GM12878 (cell line): ENCODE measurements around the gene DRAXIN. TPM values are rescaled to one million over a fixed set of nuclear protein-coding genes. Genes with fewer than 3 reads are reported as not detected.

Experiments
- ATAC-seq: fragments of 200-7000 bp; cut with Tn5 transposase; 3 replicates; pipeline ENCODE4 v1.9.1; 2020; ENCODE audit warnings: mild to moderate bottlenecking, moderate library complexity
- BruUV-seq: library from RNA; stranded (reverse); fragments of 400-500 nt; replicated peaks from 2 replicates; lab custom pipeline; 2021; lab: Mats Ljungman, UMichigan
- CTCF ChIA-PET: fragments of 300-600 bp; sonication (Branson Sonifier 250); formaldehyde crosslinking; extraction: SDS; loops from one replicate; lab custom pipeline; 2021; ENCODE audit warnings: inconsistent platforms; lab: Yijun Ruan, JAX
- POLR2A ChIA-PET: fragments of 350-600 bp; formaldehyde crosslinking; extraction: SDS; loops from one replicate; lab custom pipeline; 2021; ENCODE audit warnings: inconsistent platforms; lab: Charles Lee
- RAD21 ChIA-PET: fragments of 300-600 bp; sonication (Branson Sonifier 250); formaldehyde crosslinking; loops from one replicate; lab custom pipeline; 2023; ENCODE audit warnings: antibody characterized with exemption; ENCODE audit not compliant: unreplicated experiment; lab: Charles Lee
- SMC1A ChIA-PET: fragments of 300-600 bp; sonication (Branson Sonifier 250); formaldehyde crosslinking; loops from one replicate; lab custom pipeline; 2023; ENCODE audit not compliant: unreplicated experiment, uncharacterized antibody; lab: Charles Lee
- DNase-seq: peaks from one replicate; pipeline ENCODE4 v3.0.0-alpha.2; 2011; ENCODE audit warnings: low read depth, low spot score
- FAIRE-seq: peaks from 3 replicates; lab custom pipeline; 2011; peaks lifted over from hg19 to GRCh38; lab: Jason Lieb, UNC
- H2AFZ ChIP-seq: 2 replicates; pipeline ENCODE4 v1.6.0; 2011; ENCODE audit warnings: low read depth, low read length, control low read depth; ENCODE audit not compliant: control insufficient read depth
- H3K27ac ChIP-seq: 2 replicates; pipeline ENCODE4 v1.5.1; 2011; ENCODE audit warnings: control low read depth; ENCODE audit not compliant: control insufficient read depth, insufficient read depth
- H3K27me3 ChIP-seq, 2 experiments: replicated peaks in 1 of 2; 2 replicates each; pipeline versions ENCODE4 v1.6.0 to v1.6.1; 2011; ENCODE audit warnings: low read length in 1 of 2; ENCODE audit not compliant: control insufficient read depth in 2 of 2, insufficient read depth in 2 of 2
- H3K36me3 ChIP-seq, 2 experiments: 2 replicates each; pipeline ENCODE4 v1.5.1; 2011; ENCODE audit warnings: low read length in 1 of 2; ENCODE audit not compliant: control insufficient read depth in 2 of 2, insufficient read depth in 2 of 2
- H3K4me1 ChIP-seq: 2 replicates; pipeline ENCODE4 v1.6.1; 2011; ENCODE audit warnings: mild to moderate bottlenecking, low read length, moderate library complexity, mixed read lengths; ENCODE audit not compliant: control insufficient read depth, insufficient read depth
- H3K4me2 ChIP-seq: 2 replicates; pipeline ENCODE4 v1.6.0; 2011; ENCODE audit warnings: control low read depth; ENCODE audit not compliant: control insufficient read depth, insufficient read depth
- H3K4me3 ChIP-seq: fragments of 200-600 bp; sonication (generic); 2 replicates; pipeline ENCODE4 v1.5.1; 2016
- H3K79me2 ChIP-seq: 2 replicates; pipeline ENCODE4 v1.6.0; 2011; ENCODE audit warnings: low read length; ENCODE audit not compliant: control insufficient read depth, insufficient read depth
- H3K9ac ChIP-seq: 2 replicates; pipeline ENCODE4 v1.8.0; 2011; ENCODE audit warnings: low read length, control low read depth, mixed read lengths; ENCODE audit not compliant: control insufficient read depth, insufficient read depth
- H3K9me3 ChIP-seq: replicated peaks from 3 replicates; pipeline ENCODE4 v1.5.1; 2011; ENCODE audit warnings: mild to moderate bottlenecking, low read length; ENCODE audit not compliant: control insufficient read depth, insufficient read depth
- H4K20me1 ChIP-seq: 2 replicates; pipeline ENCODE4 v1.6.0; 2011; ENCODE audit not compliant: control insufficient read depth, insufficient read depth
- CREM ChIP-seq: IDR thresholded peaks from 2 replicates; pipeline ENCODE4 v1.6.1; 2014; ENCODE audit warnings: antibody characterized with exemption, low read depth
- HCFC1 ChIP-seq: fragments of 150-350 bp; IDR thresholded peaks from 2 replicates; pipeline ENCODE4 v1.6.1; 2014; ENCODE audit warnings: low read length
- MYB ChIP-seq: fragments of 150-350 bp; IDR thresholded peaks from 2 replicates; pipeline ENCODE4 v1.6.1; 2014; ENCODE audit warnings: mild to moderate bottlenecking, low read depth, low read length, borderline replicate concordance
- RELB ChIP-seq: fragments of 450-650 bp; IDR thresholded peaks from 2 replicates; pipeline ENCODE4 v1.6.1; 2017; ENCODE audit warnings: low read depth, mild to moderate bottlenecking, moderate library complexity
- SREBF2 ChIP-seq: IDR thresholded peaks from 2 replicates; pipeline ENCODE4 v1.6.1; 2012; ENCODE audit warnings: mild to moderate bottlenecking, low read length
- TBL1XR1 ChIP-seq: IDR thresholded peaks from 2 replicates; pipeline ENCODE4 v1.6.1; 2012; ENCODE audit warnings: low read depth, low read length, improper control_type of control experiment
- TCF12 ChIP-seq: IDR thresholded peaks from 2 replicates; pipeline ENCODE4 v1.6.1; 2011; ENCODE audit warnings: low read depth, mild to moderate bottlenecking, low read length
- YY1 ChIP-seq: IDR thresholded peaks from 2 replicates; pipeline ENCODE4 v1.6.1; 2011; ENCODE audit warnings: low read depth, mild to moderate bottlenecking, low read length
- ZBED1 ChIP-seq: IDR thresholded peaks from 2 replicates; pipeline ENCODE4 v1.6.1; 2016; ENCODE audit warnings: borderline replicate concordance
- WGBS: methylation state at CpG from one replicate; pipeline ENCODE4 v1.1.6; 2016; ENCODE audit warnings: low lambda C conversion rate; ENCODE audit not compliant: insufficient replicate concordance, insufficient coverage; ENCODE audit errors: missing lambda C conversion rate; 5-methylcytosine and 5-hydroxymethylcytosine counted together
- in situ Hi-C: fragments of 300-500 bp; cut with MboI; formaldehyde crosslinking; loops from 9 replicates; pipeline ENCODE4 v1.14.3; 2018; ENCODE audit warnings: mixed read lengths
- intact Hi-C: fragments of 100-400 bp; cut with micrococcal nuclease; formaldehyde crosslinking; loops from one replicate; pipeline ENCODE4 v1.14.2; 2022; ENCODE audit not compliant: unreplicated experiment
- polyA plus RNA-seq, 11 experiments: library from polyadenylated mRNA; depleted of rRNA in 4 of 11; unstranded in 6 of 11; stranded (reverse) in 5 of 11; fragments of >200 nt; fragmentation: Nextera tagmentation in 4 of 11; fragmentation: Illumina TruSeq in 1 of 11; extraction: Ambion mirVana in 4 of 11; extraction: Trizol in 1 of 11; gene quantifications; 1 replicate in 1 of 11; 2 replicates in 10 of 11; pipeline versions ENCODE4 v1.2.1 to v1.2.3, GENCODE V29; 2011 to 2016; ENCODE audit warnings: inconsistent platforms in 2 of 11, missing spikeins in 2 of 11, low read depth in 1 of 11
- total RNA-seq, 4 experiments: library from RNA; depleted of rRNA in 3 of 4; stranded (reverse); fragments of >200 nt in 3 of 4; fragmentation: Illumina TruSeq in 1 of 4; extraction: Trizol in 1 of 4; gene quantifications; 2 replicates each; pipeline versions ENCODE4 v1.2.1 to v1.2.3, GENCODE V29; 2013 to 2021

The DRAXIN gene
- total and polyA plus RNA-seq, 10 of the 15 experiments (the other 5 are each of a cell fraction or from before 2014, with no cell fraction given), result 0.01 to 0.05 (median 0.03) TPM; not detected in 3

- no peaks in the 10 kb centered on the region; the same call in 1 of the 2 replicates for H4K20me1 ChIP-seq
- no peak for DNase-seq
- H3K4me3 ChIP-seq, result no peak overlapping the region
- ChIA-PET CTCF (no interaction called here), SMC1A (no interaction called here), RAD21 (no interaction called here), POLR2A (interaction anchor here (0.7 kb wide), 1 partner anchor 708 kb away, joined by 3 read pairs; no protein-coding TSS in a partner anchor)
- TF ChIP-seq MYB, result no peak
- no peak for TF ChIP-seq YY1
- no peak for TF ChIP-seq SREBF2
- no peak for TF ChIP-seq HCFC1
- no peak for TF ChIP-seq RELB
- no peak for TF ChIP-seq TBL1XR1
- TF ChIP-seq ZBED1, result no peak
- TF ChIP-seq TCF12, result no peak
- TF ChIP-seq CREM, result no peak
- H3K4me2 ChIP-seq, result no peak overlapping the region
- H3K4me1 ChIP-seq, result no peaks in the 10 kb centered on the region
- FAIRE-seq, result no peak
- no peaks in the 10 kb centered on the region for H3K36me3 ChIP-seq
- no peak overlapping the region for H3K9ac ChIP-seq
- intact Hi-C loops, result no loop called here
- H3K27me3 ChIP-seq, result peaks cover 9 to 14% of the 10 kb centered on the region in 2 experiments; a peak in 3 of 4 replicates
- H3K9me3 ChIP-seq, result no peaks in the 10 kb centered on the region
- H2AFZ ChIP-seq, result no peak overlapping the region
- no peak for ATAC-seq
- no peak overlapping the region for H3K27ac ChIP-seq
- no TSS peak for BruUV-seq
- in situ Hi-C loops, result no loop called here
- H3K79me2 ChIP-seq, result no peaks in the 10 kb centered on the region
- WGBS, result 17% methylated on average over 5 of the region's 5 CpGs
These were observed 2.4 kb downstream of the DRAXIN start for GRCh38 chr1:11693917-11694316.
